Keratinocyte (primary cell): Measurements from ENCODE around the gene SGIP1.

Experiments
- EZH2 ChIP-seq: IDR thresholded peaks from one replicate; pipeline ENCODE4 v1.6.1; 2012; ENCODE audit warnings: inconsistent platforms, mild to moderate bottlenecking, low read length, moderate library complexity
- TF ChIP-seq, protein P1 (sequence below), 3 experiments: IDR thresholded peaks in 1 of 3; conservative IDR thresholded peaks in 1 of 3; optimal IDR thresholded peaks in 1 of 3; 2 replicates in 2 of 3; 3 replicates in 1 of 3; pipeline versions ENCODE3 to v1.5.1; 2011; ENCODE audit warnings: low read length in 3 of 3, mild to moderate bottlenecking in 3 of 3, moderate library complexity in 2 of 3, control low read depth in 1 of 3, inconsistent platforms in 1 of 3; ENCODE audit not compliant: insufficient read depth in 2 of 3; ENCODE audit errors: extremely low read depth in 1 of 3

- TF ChIP-seq, protein P1, sequence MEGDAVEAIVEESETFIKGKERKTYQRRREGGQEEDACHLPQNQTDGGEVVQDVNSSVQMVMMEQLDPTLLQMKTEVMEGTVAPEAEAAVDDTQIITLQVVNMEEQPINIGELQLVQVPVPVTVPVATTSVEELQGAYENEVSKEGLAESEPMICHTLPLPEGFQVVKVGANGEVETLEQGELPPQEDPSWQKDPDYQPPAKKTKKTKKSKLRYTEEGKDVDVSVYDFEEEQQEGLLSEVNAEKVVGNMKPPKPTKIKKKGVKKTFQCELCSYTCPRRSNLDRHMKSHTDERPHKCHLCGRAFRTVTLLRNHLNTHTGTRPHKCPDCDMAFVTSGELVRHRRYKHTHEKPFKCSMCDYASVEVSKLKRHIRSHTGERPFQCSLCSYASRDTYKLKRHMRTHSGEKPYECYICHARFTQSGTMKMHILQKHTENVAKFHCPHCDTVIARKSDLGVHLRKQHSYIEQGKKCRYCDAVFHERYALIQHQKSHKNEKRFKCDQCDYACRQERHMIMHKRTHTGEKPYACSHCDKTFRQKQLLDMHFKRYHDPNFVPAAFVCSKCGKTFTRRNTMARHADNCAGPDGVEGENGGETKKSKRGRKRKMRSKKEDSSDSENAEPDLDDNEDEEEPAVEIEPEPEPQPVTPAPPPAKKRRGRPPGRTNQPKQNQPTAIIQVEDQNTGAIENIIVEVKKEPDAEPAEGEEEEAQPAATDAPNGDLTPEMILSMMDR (optimal IDR thresholded peaks at IDR 0.05 in 1 of 3, IDR thresholded peaks at IDR 0.05 in 1 of 3, conservative IDR thresholded peaks at IDR 0.05 in 1 of 3; ENCODE audit: extremely low read depth in 1 of 3, insufficient read depth in 2 of 3, low read length in 3 of 3), result no peak
- no peak for TF ChIP-seq EZH2
Observed at GRCh38 chr1:66523562-66523961, 10.4 kb upstream of the SGIP1 start.
